Ovary (tissue), 9 donors: Measurements from ENCODE around the gene PAK4. TPM values are rescaled to one million over a fixed set of nuclear protein-coding genes. Genes with fewer than 3 reads are reported as not detected.

ENCODE experiments used
- DNase-seq, 5 donors: peaks; one replicate each; pipeline ENCODE4 v3.0.0-alpha.2; 2019 to 2020
- H3K27ac ChIP-seq, 2 donors: fragments of 200-600 bp; one replicate each; pipeline versions ENCODE4 v1.5.1 to v1.8.0; 2019 to 2022
- H3K27me3 ChIP-seq: fragments of 200-600 bp; one replicate; pipeline ENCODE4 v1.8.0; 2022
- H3K36me3 ChIP-seq: fragments of 200-600 bp; sonication (generic); one replicate; pipeline ENCODE4 v1.5.1; 2019
- H3K4me1 ChIP-seq: one replicate; pipeline ENCODE4 v1.8.1; 2013; ENCODE audit warnings: mild to moderate bottlenecking, moderate library complexity; ENCODE audit not compliant: insufficient read depth
- H3K4me3 ChIP-seq: fragments of 200-600 bp; sonication (generic); one replicate; pipeline ENCODE4 v1.5.1; 2017
- H3K9me3 ChIP-seq, 2 donors: fragments of 200-600 bp in 1 of 2; sonication (generic) in 1 of 2; one replicate each; pipeline versions ENCODE4 v1.5.1 to v1.8.1; 2013 to 2019; ENCODE audit warnings: mild to moderate bottlenecking in 1 of 2, moderate library complexity in 1 of 2
- CTCF ChIP-seq, 3 donors: fragments of 450-650 bp in 2 of 3; fragments of 200-600 bp in 1 of 3; IDR thresholded peaks; one replicate each; pipeline versions ENCODE4 v1.5.1 to v1.8.0; 2016 to 2022; ENCODE audit warnings: antibody characterized with exemption in 3 of 3, mild to moderate bottlenecking in 1 of 3
- EP300 ChIP-seq: sonication (generic); formaldehyde crosslinking; IDR thresholded peaks from one replicate; pipeline ENCODE4 v1.6.1; 2017; ENCODE audit warnings: antibody characterized with exemption
- POLR2A ChIP-seq: fragments of 450-650 bp; IDR thresholded peaks from one replicate; pipeline ENCODE4 v1.6.1; 2017; ENCODE audit warnings: antibody characterized with exemption, mild to moderate bottlenecking, moderate library complexity
- WGBS, 3 donors: extraction: QIAGEN DNeasy Blood & Tissue Kit in 1 of 3; methylation state at CpG; one replicate each; pipeline versions ENCODE4 v1.1.5 to v1.1.7; 2013 to 2017; 5-methylcytosine and 5-hydroxymethylcytosine counted together
- intact Hi-C, 4 donors: fragments of 100-400 bp; cut with DNase I; formaldehyde crosslinking; loops; one replicate each; pipeline versions ENCODE4 v1.11.0 to v1.15.1; 2022 to 2023
- polyA plus RNA-seq, 2 donors: library from polyadenylated mRNA; stranded (reverse); fragments of 200-250 nt in 1 of 2; fragments of 350-450 nt in 1 of 2; fragmentation: Illumina TruSeq in 1 of 2; extraction: RNeasy Lipid Tissue Mini Kit (QIAGEN cat#74804) in 1 of 2; gene quantifications; one replicate each; pipeline ENCODE4 v1.2.3, GENCODE V29; 2013 to 2014
- total RNA-seq, 7 donors: library from RNA; depleted of rRNA in 2 of 7; stranded (reverse); fragments of >200 nt in 2 of 7; fragmentation: NEBNext Ultra II Directional in 3 of 7; extraction: Animal tissue kit (Norgen Biotek cat#: 25700) in 3 of 7; gene quantifications; one replicate each; pipeline versions ENCODE4 v1.1.0 to v1.2.4, GENCODE V29; 2016 to 2023
- donor health status: DM: no; HTN: no; CAD: no; lungs with moderate emphysema.
- donor health status: DM: no; HTN: no; CAD: no.
- donor health status: Bipolar disorder and iron deficiency.
- donor health status: DM: yes; HTN: yes; CAD: no.
- donor health status: DM: no; HTN: no; CAD: no.
- donor health status: DM: yes; HTN: yes; CAD: no.

The PAK4 gene
- total and polyA plus RNA-seq, 9 donors, result 10.4 to 62.2 (median 35.4) TPM

DNA sequence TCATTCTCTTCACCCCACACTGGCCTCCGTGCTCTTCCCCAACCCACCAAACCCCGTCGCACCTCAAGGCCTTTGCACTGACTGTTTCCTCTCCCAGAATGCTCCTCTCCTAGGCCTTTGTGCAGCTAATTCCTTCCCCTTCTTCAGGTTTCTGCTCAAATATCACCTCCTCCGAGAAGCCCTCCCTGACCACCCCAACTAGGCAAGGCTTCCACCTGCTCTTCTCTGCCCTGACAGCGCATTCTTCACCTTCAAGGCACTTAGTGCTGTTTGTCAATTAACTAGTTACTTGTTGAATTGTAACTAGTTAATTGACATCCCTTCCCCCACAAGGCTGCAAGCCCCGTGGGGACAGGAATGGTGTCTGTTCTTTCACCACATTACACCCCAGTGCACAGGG lies 63.4 kb downstream of the PAK4 start:
- H3K4me1 ChIP-seq, result no peaks in the 10 kb centered on the region
- WGBS, 3 donors, result 62 to 67% (median 63%) methylated on average over 6 of the region's 6 CpGs
- H3K4me3 ChIP-seq, result no peak overlapping the region
- H3K27ac ChIP-seq, result no peak overlapping the region
- TF ChIP-seq EP300 (no peak), CTCF (IDR thresholded peaks at IDR 0.05) (no peak), POLR2A (no peak)
- no peaks in the 10 kb centered on the region for H3K36me3 ChIP-seq
- intact Hi-C loops, result loop anchor here in 3 of 4 donors (5.0 kb wide), 2 partner anchors 67 to 72 kb away; no protein-coding TSS in a partner anchor
- no peak for DNase-seq
- H3K9me3 ChIP-seq, result no peaks in the 10 kb centered on the region
- no peaks in the 10 kb centered on the region for H3K27me3 ChIP-seq

GRCh38 chr19:39190768-39191167 lies 65.2 kb downstream of the PAK4 start:
- no peak for DNase-seq
- no peaks in the 10 kb centered on the region for H3K9me3 ChIP-seq
- no peak for TF ChIP-seq EP300
- no peak for TF ChIP-seq POLR2A
- no peak for TF ChIP-seq CTCF (IDR thresholded peaks at IDR 0.05)
- 37 to 41% (median 39%) methylated on average over 11 of the region's 11 CpGs for WGBS, 3 donors
- H3K27me3 ChIP-seq, result no peaks in the 10 kb centered on the region
- no peaks in the 10 kb centered on the region for H3K4me1 ChIP-seq
- no peaks in the 10 kb centered on the region for H3K36me3 ChIP-seq
- intact Hi-C loops, result no loop called here
- no peak overlapping the region for H3K27ac ChIP-seq
- no peak overlapping the region for H3K4me3 ChIP-seq

GRCh38 chr19:39192846-39193245 lies 67.3 kb downstream of the PAK4 start:
- no peaks in the 10 kb centered on the region for H3K36me3 ChIP-seq
- WGBS, 3 donors, result 73 to 88% (median 81%) methylated on average over 2 of the region's 2 CpGs
- DNase-seq, result no peak
- H3K9me3 ChIP-seq, result no peaks in the 10 kb centered on the region
- intact Hi-C loops, result no loop called here
- no peaks in the 10 kb centered on the region for H3K27me3 ChIP-seq
- H3K4me3 ChIP-seq, result no peak overlapping the region
- TF ChIP-seq CTCF (IDR thresholded peaks at IDR 0.05) (no peak), EP300 (no peak), POLR2A (no peak)
- H3K27ac ChIP-seq, result no peak overlapping the region
- H3K4me1 ChIP-seq, result peaks cover 4% of the 10 kb centered on the region

DNA sequence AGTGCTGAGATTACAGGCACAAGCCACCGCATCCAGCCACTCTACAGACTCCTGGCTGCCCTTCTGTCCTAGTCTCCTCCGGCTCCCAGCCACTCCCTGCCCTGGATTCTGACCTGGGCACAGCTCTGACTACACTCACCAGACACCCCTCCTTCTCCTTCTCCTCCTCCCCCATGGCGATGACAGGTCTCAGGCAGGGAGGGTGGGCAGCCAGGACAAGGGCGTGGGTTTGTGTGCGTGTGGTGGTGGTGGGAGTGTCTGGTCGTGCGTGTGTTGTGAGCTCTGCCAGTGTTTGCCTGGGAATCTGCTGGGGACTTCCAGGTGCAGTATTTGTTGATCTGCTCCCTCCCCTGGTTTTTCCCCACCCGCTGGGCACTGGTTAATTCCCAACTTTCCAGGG lies 68.2 kb downstream of the PAK4 start:
- H3K4me3 ChIP-seq, result no peak overlapping the region
- WGBS, 3 donors, result 26 to 34% (median 33%) methylated on average over 8 of the region's 8 CpGs
- H3K27ac ChIP-seq, result no peak overlapping the region
- H3K4me1 ChIP-seq, result peaks cover 4% of the 10 kb centered on the region
- DNase-seq, result no peak
- TF ChIP-seq CTCF (IDR thresholded peaks at IDR 0.05) (no peak), POLR2A (no peak), EP300 (no peak)
- no peaks in the 10 kb centered on the region for H3K36me3 ChIP-seq
- intact Hi-C loops, result no loop called here
- H3K27me3 ChIP-seq, result no peaks in the 10 kb centered on the region
- no peaks in the 10 kb centered on the region for H3K9me3 ChIP-seq
